Measurements from ENCODE around the gene SLC39A9. TPM values are rescaled to one million over a fixed set of nuclear protein-coding genes. Genes with fewer than 3 reads are reported as not detected.

Gene SLC39A9
- total and polyA plus RNA-seq, 10 of the 15 experiments (the other 5 are each of a cell fraction or from before 2014, with no cell fraction given), result 19.9 to 109 (median 46.9) TPM

DNA sequence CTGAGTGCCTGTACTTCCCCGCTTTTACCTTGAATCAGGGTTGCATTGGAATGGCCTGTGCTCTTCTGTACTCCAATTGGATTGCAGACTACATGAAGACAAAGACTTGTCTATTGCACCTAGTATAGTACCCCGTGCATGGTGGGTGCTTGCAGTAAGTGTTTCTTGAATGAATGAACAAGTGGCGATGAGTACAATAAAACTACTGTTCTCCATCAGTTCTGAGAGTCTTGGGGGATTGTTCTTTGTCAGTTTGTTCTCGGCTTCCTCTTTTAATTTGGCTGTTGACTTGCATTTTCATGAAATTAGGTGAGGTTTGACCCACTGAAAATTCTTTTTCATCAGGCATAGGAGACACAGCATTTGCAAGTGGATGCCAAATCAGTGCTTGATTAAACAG, 34.5 kb upstream of the SLC39A9 start (continued):
- TF ChIP-seq, protein P1, sequence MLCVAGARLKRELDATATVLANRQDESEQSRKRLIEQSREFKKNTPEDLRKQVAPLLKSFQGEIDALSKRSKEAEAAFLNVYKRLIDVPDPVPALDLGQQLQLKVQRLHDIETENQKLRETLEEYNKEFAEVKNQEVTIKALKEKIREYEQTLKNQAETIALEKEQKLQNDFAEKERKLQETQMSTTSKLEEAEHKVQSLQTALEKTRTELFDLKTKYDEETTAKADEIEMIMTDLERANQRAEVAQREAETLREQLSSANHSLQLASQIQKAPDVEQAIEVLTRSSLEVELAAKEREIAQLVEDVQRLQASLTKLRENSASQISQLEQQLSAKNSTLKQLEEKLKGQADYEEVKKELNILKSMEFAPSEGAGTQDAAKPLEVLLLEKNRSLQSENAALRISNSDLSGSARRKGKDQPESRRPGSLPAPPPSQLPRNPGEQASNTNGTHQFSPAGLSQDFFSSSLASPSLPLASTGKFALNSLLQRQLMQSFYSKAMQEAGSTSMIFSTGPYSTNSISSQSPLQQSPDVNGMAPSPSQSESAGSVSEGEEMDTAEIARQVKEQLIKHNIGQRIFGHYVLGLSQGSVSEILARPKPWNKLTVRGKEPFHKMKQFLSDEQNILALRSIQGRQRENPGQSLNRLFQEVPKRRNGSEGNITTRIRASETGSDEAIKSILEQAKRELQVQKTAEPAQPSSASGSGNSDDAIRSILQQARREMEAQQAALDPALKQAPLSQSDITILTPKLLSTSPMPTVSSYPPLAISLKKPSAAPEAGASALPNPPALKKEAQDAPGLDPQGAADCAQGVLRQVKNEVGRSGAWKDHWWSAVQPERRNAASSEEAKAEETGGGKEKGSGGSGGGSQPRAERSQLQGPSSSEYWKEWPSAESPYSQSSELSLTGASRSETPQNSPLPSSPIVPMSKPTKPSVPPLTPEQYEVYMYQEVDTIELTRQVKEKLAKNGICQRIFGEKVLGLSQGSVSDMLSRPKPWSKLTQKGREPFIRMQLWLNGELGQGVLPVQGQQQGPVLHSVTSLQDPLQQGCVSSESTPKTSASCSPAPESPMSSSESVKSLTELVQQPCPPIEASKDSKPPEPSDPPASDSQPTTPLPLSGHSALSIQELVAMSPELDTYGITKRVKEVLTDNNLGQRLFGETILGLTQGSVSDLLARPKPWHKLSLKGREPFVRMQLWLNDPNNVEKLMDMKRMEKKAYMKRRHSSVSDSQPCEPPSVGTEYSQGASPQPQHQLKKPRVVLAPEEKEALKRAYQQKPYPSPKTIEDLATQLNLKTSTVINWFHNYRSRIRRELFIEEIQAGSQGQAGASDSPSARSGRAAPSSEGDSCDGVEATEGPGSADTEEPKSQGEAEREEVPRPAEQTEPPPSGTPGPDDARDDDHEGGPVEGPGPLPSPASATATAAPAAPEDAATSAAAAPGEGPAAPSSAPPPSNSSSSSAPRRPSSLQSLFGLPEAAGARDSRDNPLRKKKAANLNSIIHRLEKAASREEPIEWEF (IDR thresholded peaks at IDR 0.05; ENCODE audit: insufficient replicate concordance, low read depth, low read length), result no peak
- TF ChIP-seq CEBPB (IDR thresholded peaks at IDR 0.05; ENCODE audit: borderline replicate concordance in 1 of 2, low read depth in 2 of 2, low read length in 2 of 2), result no peak
- TF ChIP-seq, protein P2, sequence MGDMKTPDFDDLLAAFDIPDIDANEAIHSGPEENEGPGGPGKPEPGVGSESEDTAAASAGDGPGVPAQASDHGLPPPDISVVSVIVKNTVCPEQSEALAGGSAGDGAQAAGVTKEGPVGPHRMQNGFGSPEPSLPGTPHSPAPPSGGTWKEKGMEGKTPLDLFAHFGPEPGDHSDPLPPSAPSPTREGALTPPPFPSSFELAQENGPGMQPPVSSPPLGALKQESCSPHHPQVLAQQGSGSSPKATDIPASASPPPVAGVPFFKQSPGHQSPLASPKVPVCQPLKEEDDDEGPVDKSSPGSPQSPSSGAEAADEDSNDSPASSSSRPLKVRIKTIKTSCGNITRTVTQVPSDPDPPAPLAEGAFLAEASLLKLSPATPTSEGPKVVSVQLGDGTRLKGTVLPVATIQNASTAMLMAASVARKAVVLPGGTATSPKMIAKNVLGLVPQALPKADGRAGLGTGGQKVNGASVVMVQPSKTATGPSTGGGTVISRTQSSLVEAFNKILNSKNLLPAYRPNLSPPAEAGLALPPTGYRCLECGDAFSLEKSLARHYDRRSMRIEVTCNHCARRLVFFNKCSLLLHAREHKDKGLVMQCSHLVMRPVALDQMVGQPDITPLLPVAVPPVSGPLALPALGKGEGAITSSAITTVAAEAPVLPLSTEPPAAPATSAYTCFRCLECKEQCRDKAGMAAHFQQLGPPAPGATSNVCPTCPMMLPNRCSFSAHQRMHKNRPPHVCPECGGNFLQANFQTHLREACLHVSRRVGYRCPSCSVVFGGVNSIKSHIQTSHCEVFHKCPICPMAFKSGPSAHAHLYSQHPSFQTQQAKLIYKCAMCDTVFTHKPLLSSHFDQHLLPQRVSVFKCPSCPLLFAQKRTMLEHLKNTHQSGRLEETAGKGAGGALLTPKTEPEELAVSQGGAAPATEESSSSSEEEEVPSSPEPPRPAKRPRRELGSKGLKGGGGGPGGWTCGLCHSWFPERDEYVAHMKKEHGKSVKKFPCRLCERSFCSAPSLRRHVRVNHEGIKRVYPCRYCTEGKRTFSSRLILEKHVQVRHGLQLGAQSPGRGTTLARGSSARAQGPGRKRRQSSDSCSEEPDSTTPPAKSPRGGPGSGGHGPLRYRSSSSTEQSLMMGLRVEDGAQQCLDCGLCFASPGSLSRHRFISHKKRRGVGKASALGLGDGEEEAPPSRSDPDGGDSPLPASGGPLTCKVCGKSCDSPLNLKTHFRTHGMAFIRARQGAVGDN (IDR thresholded peaks at IDR 0.05), result no peak
